HG02852 (cell line): ENCODE data around the gene PHEX.

Experiments used
- ATAC-seq: cut with Tn5 transposase; IDR thresholded peaks from one replicate; pipeline ENCODE4 v1.9.1; 2021; ENCODE audit warnings: mild to moderate bottlenecking, moderate library complexity; ENCODE audit not compliant: unreplicated experiment

The PHEX gene

GRCh38 chrX:22097012-22097694 is 65.0 kb downstream of the PHEX start:
- ATAC-seq, result no peak

DNA sequence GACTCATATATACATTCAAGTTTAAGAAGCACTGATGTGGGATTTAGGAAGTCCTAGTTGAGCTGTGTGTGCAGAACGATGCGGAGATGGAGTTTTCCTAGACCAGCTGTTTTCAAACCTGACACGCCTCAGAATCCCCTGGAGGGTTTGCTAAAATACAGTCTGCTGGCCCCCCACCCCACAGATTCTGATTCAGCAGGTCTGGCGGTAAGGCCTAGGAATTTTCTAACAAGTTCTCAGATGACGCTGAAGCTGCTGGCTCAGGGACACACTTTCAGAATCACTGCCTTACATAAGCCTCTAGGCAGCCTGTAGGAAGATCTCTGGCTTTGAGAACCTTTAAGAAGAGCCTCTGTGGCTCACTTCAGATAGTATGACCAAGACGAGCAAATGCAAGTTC is 73.1 kb downstream of the PHEX start:
- no peak for ATAC-seq

- no peak for ATAC-seq
Measured at GRCh38 chrX:22105971-22106370, 73.8 kb downstream of the PHEX start.

GRCh38 chrX:22109442-22109841 is 77.3 kb downstream of the PHEX start:
- ATAC-seq, result no peak

GRCh38 chrX:22110729-22111494 is 78.8 kb downstream of the PHEX start:
- ATAC-seq, result no peak

- no peak for ATAC-seq
Measured at GRCh38 chrX:22116605-22117546, 84.8 kb downstream of the PHEX start.

DNA sequence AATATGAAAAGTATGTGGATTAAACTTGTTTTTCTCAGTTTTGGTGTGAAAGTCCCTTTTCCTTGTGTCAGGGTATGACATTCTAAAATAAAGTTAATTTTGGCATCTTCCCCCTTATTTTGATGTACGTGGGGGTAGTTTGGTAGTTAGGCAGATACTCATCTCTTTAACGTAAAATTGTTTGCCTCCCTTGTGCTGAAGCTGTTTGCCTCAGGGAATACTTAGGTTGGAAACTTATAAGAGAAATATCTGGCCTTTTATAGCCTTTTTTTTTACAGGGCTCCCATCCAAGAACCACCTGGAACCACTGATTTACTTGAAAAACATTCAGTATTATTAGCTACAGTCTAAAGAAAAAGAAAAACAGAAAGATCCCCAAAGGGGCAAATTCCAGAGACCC is 85.5 kb downstream of the PHEX start:
- no peak for ATAC-seq

GRCh38 chrX:22118161-22118830 is 86.2 kb downstream of the PHEX start:
- no peak for ATAC-seq

DNA sequence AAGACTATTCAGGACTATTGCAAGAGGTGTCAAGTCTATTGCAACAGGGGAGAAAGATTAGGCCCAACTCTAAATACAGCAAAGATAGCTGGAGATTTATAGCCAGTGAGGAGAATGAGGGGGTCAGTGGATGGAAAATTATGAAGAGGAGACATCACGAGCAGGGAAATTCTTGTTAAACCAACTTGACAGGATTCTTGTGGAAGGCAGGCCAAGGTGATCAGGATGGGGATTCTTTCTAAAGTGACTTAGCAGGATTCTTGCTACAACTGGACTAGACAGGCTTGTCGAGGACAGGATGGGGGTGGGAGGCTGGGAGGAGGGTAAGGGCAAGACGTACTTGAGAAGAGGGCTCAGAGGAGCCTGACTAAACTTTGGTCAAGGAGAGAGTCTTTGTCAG is 89.0 kb downstream of the PHEX start:
- no peak for ATAC-seq

GRCh38 chrX:22122510-22122909 is 90.4 kb downstream of the PHEX start:
- no peak for ATAC-seq

GRCh38 chrX:22124098-22124497 is 92.0 kb downstream of the PHEX start:
- ATAC-seq, result no peak

- ATAC-seq, result no peak
Measured at GRCh38 chrX:22125481-22125880, 93.4 kb downstream of the PHEX start.

DNA sequence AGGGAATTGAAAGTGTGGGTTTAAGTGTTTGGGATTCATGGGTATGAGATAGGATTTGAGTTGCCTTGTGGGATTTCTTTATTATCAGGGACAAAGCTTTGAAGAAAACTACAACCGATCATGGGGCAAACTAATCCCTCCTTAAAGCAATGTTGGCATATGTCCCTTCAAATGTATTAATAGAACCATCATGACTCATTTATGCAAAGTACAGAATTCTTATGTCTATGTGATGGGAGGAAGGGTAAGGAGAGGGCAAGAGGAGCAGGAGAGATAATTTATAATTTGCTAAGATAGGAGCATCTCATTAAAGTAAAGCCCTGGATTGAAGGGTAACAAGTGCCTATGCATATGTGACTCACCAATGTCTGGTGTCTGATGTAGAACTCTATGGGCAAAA is 94.2 kb downstream of the PHEX start:
- ATAC-seq, result no peak

DNA sequence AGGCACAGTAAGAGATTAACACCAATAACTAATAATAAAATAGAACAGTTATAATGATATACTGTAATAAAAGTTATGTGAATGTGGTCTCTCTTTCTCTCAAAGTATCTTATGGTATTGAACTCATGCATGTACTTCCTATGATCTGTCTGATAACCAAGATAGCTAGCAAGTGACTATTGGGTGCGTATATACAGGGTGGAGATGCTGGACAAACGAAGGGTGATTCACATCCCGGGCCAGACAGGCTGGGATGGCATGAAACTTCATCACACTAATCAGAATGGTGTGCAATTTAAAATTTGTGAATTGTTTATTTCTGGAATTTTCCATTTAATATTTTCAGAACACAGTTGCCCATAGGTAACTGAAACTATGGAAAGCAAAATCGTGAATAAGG is 96.8 kb downstream of the PHEX start:
- ATAC-seq, result no peak

DNA sequence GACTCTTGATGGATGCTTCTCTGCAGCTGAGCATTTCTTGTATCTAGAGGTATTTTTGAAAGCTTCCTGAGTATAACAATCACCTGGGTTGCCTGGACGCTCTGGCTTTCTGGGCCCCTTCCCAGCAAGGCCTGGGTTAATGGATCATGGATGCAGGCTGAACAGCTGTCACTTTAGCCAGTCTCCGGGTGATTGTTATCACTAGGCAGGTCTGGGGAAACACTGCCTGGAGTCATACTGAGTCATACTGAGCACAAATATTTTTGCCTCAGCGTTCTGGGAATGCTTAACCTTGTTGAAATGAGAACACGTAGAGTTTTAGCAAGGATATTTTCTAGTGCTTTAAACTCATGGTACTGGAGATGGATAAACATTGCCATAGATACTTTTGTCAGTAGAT is 102.6 kb downstream of the PHEX start:
- no peak for ATAC-seq

- ATAC-seq, result no peak
Measured at GRCh38 chrX:22135171-22135711, 103.1 kb downstream of the PHEX start.

DNA sequence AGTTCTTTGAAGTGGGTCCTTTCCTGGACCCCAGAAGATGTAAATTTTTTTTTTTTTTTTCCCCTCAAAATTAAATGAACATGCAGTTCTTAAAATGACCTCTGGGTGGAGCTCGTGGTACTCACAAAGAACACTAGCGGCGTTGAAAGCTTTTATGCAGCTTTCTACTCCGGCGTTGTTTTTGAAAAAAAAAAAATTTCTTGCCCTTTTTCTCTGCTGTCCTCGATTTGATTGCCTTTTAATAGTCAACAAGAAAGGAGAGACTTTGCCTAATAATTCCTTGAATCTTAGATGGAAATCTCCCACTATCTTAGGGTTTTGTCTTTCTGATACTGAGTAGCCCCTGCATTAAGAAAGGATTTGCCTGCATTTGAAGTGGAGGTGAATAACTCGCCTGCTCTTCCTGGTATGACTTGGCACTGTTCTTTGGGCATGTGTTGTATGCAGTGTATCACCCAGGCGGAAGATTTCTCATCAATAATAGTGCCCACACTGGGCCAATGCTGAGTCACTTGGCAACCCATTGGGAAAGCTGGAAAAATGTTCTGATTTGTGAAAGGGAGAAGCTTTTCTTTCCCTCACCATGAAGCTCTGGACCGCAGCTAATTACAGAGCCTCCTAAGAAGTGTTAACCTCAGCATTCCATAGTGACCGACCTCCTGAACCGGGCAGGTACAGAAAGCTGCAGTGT is 104.0 kb downstream of the PHEX start:
- ATAC-seq, result no peak

DNA sequence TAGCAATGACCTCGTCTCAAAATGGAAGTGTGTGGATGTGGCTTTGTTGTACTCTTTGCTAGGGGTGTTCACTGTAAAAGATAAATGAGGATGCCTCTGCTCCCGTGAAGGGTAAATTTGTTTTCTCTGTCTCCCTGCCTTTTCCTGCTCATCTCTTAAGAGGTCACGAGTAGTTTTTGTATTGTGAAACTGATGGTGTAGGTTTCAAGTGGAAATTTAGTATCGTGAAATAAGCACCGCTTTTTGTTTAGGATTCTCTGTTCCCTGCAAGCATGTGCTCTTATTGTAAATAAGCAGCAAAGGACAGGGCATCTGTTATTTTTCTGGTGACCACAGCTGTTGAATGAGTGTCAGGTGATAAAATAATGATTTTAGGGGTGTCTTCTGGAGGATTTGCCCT is 104.6 kb downstream of the PHEX start:
- no peak for ATAC-seq

DNA sequence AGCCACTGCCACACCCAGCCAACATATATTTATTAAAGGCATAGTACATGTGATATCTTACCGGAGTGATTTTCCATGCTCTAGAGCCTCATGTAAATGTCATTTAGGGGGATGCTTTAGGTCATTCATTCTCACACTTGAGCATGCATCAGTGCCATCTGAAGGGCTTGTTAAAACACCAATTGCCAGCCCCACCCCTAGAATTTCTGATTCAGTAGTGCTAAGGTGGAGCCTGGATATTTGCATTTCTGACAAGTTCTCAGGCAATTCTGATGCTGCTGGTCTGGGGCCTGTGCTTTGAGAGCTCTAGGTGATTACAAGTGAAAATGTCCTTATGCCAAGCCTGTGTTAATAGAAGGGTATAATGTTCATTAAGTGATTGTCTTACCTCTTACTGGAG is 107.7 kb downstream of the PHEX start:
- ATAC-seq, result no peak
